H9 (cell line): ENCODE data around the gene SP3. TPM values are rescaled to one million over a fixed set of nuclear protein-coding genes. Genes with fewer than 3 reads are reported as not detected.

Experiments used
- DNase-seq: peaks from one replicate; pipeline ENCODE4 v3.0.0-alpha.2; 2017
- H2AFZ ChIP-seq: one replicate; pipeline ENCODE4 v1.6.1; 2013; ENCODE audit warnings: mild to moderate bottlenecking, low read length, control low read depth, moderate library complexity
- H2AK5ac ChIP-seq: 2 replicates; pipeline ENCODE4 v1.6.1; 2013; ENCODE audit warnings: low read length, control low read depth, mixed read lengths; ENCODE audit not compliant: insufficient read length
- H2BK120ac ChIP-seq: one replicate; pipeline ENCODE4 v1.6.1; 2013; ENCODE audit warnings: low read depth, mild to moderate bottlenecking, low read length, control low read depth, inconsistent platforms; ENCODE audit not compliant: poor library complexity, severe bottlenecking
- H2BK12ac ChIP-seq: 2 replicates; pipeline ENCODE4 v1.6.1; 2013; ENCODE audit warnings: low read length, control low read depth, mixed read lengths, low read depth; ENCODE audit not compliant: insufficient read length
- H2BK15ac ChIP-seq: 2 replicates; pipeline ENCODE4 v1.6.1; 2013; ENCODE audit warnings: low read depth, low read length, control low read depth
- H2BK20ac ChIP-seq: one replicate; pipeline ENCODE4 v1.6.1; 2013; ENCODE audit warnings: low read depth, mild to moderate bottlenecking, low read length, control low read depth, inconsistent platforms; ENCODE audit not compliant: poor library complexity, severe bottlenecking
- H2BK5ac ChIP-seq: 2 replicates; pipeline ENCODE4 v1.6.1; 2013; ENCODE audit warnings: low read length, control low read depth, mixed read lengths; ENCODE audit not compliant: insufficient read length
- H3K14ac ChIP-seq: 2 replicates; pipeline ENCODE4 v1.6.1; 2013; ENCODE audit warnings: low read length, control low read depth; ENCODE audit not compliant: insufficient read depth
- H3K18ac ChIP-seq: 2 replicates; pipeline ENCODE4 v1.6.1; 2013; ENCODE audit warnings: low read depth, mild to moderate bottlenecking, mixed read lengths, low read length, control low read depth; ENCODE audit not compliant: insufficient read length
- H3K23ac ChIP-seq: 2 replicates; pipeline ENCODE4 v1.6.1; 2013; ENCODE audit warnings: low read length, control low read depth, mixed read lengths, low read depth; ENCODE audit not compliant: insufficient read length
- H3K23me2 ChIP-seq: 2 replicates; pipeline ENCODE4 v1.6.1; 2013; ENCODE audit warnings: low read depth, mild to moderate bottlenecking, mixed read lengths, low read length, control low read depth; ENCODE audit not compliant: insufficient read length, poor library complexity, severe bottlenecking
- H3K27ac ChIP-seq: 2 replicates; pipeline ENCODE4 v1.5.1; 2013; ENCODE audit warnings: low read length, control low read depth, mixed read lengths, low read depth; ENCODE audit not compliant: insufficient read length
- H3K27me3 ChIP-seq: 2 replicates; pipeline ENCODE4 v1.6.1; 2013; ENCODE audit warnings: low read length, control low read depth, inconsistent platforms; ENCODE audit not compliant: insufficient read depth
- H3K4ac ChIP-seq: 2 replicates; pipeline ENCODE4 v1.6.1; 2013; ENCODE audit warnings: low read depth, mild to moderate bottlenecking, control low read depth, inconsistent platforms, low read length, moderate library complexity
- H3K4me1 ChIP-seq: 2 replicates; pipeline ENCODE4 v1.6.1; 2013; ENCODE audit warnings: low read length, control low read depth, inconsistent platforms; ENCODE audit not compliant: insufficient read depth
- H3K4me2 ChIP-seq: 2 replicates; pipeline ENCODE4 v1.6.1; 2013; ENCODE audit warnings: low read length, control low read depth, mixed read lengths; ENCODE audit not compliant: insufficient read length, insufficient read depth
- H3K56ac ChIP-seq: 2 replicates; pipeline ENCODE4 v1.6.1; 2013; ENCODE audit warnings: low read depth, mild to moderate bottlenecking, mixed read lengths, low read length, control low read depth; ENCODE audit not compliant: insufficient read length
- H3K79me1 ChIP-seq: 2 replicates; pipeline ENCODE4 v1.6.1; 2013; ENCODE audit warnings: low read depth, mild to moderate bottlenecking, moderate library complexity, low read length, control low read depth, inconsistent platforms; ENCODE audit not compliant: insufficient read depth, poor library complexity, severe bottlenecking
- H3K79me2 ChIP-seq: 2 replicates; pipeline ENCODE4 v1.6.1; 2013; ENCODE audit warnings: low read length, control low read depth, inconsistent platforms; ENCODE audit not compliant: insufficient read depth
- H3K9ac ChIP-seq: 2 replicates; pipeline ENCODE4 v1.6.1; 2013; ENCODE audit warnings: low read length, control low read depth, mixed read lengths; ENCODE audit not compliant: insufficient read length; ENCODE audit errors: extremely low read depth
- H3K9me3 ChIP-seq: one replicate; pipeline ENCODE4 v1.6.1; 2013; ENCODE audit warnings: low read depth, low read length, inconsistent platforms; ENCODE audit not compliant: control insufficient read depth
- H3T11ph ChIP-seq: one replicate; pipeline ENCODE4 v1.6.1; 2013; ENCODE audit warnings: mild to moderate bottlenecking, low read length, control low read depth, inconsistent platforms
- H4K20me1 ChIP-seq: one replicate; pipeline ENCODE4 v1.6.1; 2013; ENCODE audit not compliant: control insufficient read depth, insufficient read length, insufficient read depth
- H4K5ac ChIP-seq: 2 replicates; pipeline ENCODE4 v1.6.1; 2013; ENCODE audit warnings: low read depth, mild to moderate bottlenecking, mixed read lengths, low read length, control low read depth; ENCODE audit not compliant: insufficient read length
- H4K8ac ChIP-seq: replicated peaks from 2 replicates; pipeline ENCODE4 v1.6.1; 2013; ENCODE audit warnings: low read length, control low read depth, mixed read lengths, low read depth; ENCODE audit not compliant: insufficient read length
- H4K91ac ChIP-seq: 2 replicates; pipeline ENCODE4 v1.6.1; 2013; ENCODE audit warnings: low read depth, mild to moderate bottlenecking, moderate library complexity, mixed read lengths, low read length, control low read depth; ENCODE audit not compliant: insufficient read length
- H3K27ac Mint-ChIP-seq, 3 experiments: 2 replicates in 2 of 3; 3 replicates in 1 of 3; pipeline ENCODE4 v1.8.0; 2020 to 2021; ENCODE audit warnings: mixed read lengths in 3 of 3, mild to moderate bottlenecking in 1 of 3, moderate library complexity in 1 of 3
- H3K27me3 Mint-ChIP-seq: 2 replicates; pipeline ENCODE4 v1.8.0; 2021; ENCODE audit warnings: low read depth, mild to moderate bottlenecking, moderate library complexity, mixed read lengths
- H3K36me3 Mint-ChIP-seq, 3 experiments: 2 replicates in 2 of 3; 3 replicates in 1 of 3; pipeline ENCODE4 v1.8.0; 2020 to 2021; ENCODE audit warnings: low read depth in 3 of 3, mixed read lengths in 3 of 3; ENCODE audit not compliant: insufficient read depth in 1 of 3
- H3K4me1 Mint-ChIP-seq, 2 experiments: 2 replicates each; pipeline ENCODE4 v1.8.0; 2020; ENCODE audit warnings: mixed read lengths in 2 of 2
- H3K4me3 Mint-ChIP-seq, 2 experiments: 2 replicates in 1 of 2; 3 replicates in 1 of 2; pipeline ENCODE4 v1.8.0; 2020 to 2021; ENCODE audit warnings: mild to moderate bottlenecking in 2 of 2, mixed read lengths in 2 of 2, moderate library complexity in 1 of 2
- H3K9me3 Mint-ChIP-seq, 2 experiments: 2 replicates in 1 of 2; 3 replicates in 1 of 2; pipeline ENCODE4 v1.8.0; 2020; ENCODE audit warnings: mild to moderate bottlenecking in 2 of 2, mixed read lengths in 2 of 2, moderate library complexity in 1 of 2
- CTCF ChIP-seq: fragments of 200-600 bp; sonication (generic); conservative IDR thresholded peaks from 3 replicates; pipeline ENCODE4 v1.8.0; 2021; ENCODE audit warnings: antibody characterized with exemption, mild to moderate bottlenecking
- WGBS: extraction: QIAGEN DNeasy Blood & Tissue Kit; methylation state at CpG from one replicate; pipeline ENCODE4 v1.1.7; 2013; ENCODE audit warnings: missing lambda C conversion rate, low lambda C conversion rate, mixed read lengths; ENCODE audit not compliant: insufficient read length; ENCODE audit errors: extremely low coverage; 5-methylcytosine and 5-hydroxymethylcytosine counted together
- long read RNA-seq: library from polyadenylated mRNA; unstranded; transcript quantifications from one replicate; pipeline ENCODE4 v2.0.0, GENCODE V29; 2020
- total RNA-seq: library from RNA; stranded (reverse); gene quantifications from 2 replicates; pipeline ENCODE4 v1.2.1, GENCODE V29; 2021

SP3 gene
- total RNA-seq: 86.3 and 87.6 TPM in 2 replicates
- long read RNA-seq, full-length matches to known transcripts: 96 of 142 reads
- long read RNA-seq, partial matches to known transcripts: 26 of 142 reads
- long read RNA-seq, other reads (novel, unspliced or antisense): 20 of 142 reads

GRCh38 chr2:173965372-173966025 is at the start of gene SP3:
SP3 (minus strand) TSS chr2:173965373; CDS start chr2:173965171, 202 bp downstream.
- no peak within 1 kb of the TSS for H2BK12ac ChIP-seq
- H3K9me3 Mint-ChIP-seq: peaks cover 0 to 5% of the 10 kb centered on the region in 2 experiments; a peak in 1 of 5 replicates
- H3K18ac ChIP-seq: peak within 1 kb of the TSS; percentile 90
- peaks cover 13 to 27% (median 14%) of the 10 kb centered on the region in 3 experiments for H3K36me3 Mint-ChIP-seq
- peak within 1 kb of the TSS; percentile 97 for H3K14ac ChIP-seq
- no CpG with 5 or more reads among the region's 52 CpGs for WGBS
- peak within 1 kb of the TSS; percentile 95 to 97 for H3K4me3 Mint-ChIP-seq
- H4K8ac ChIP-seq: no peak within 1 kb of the TSS
- H4K5ac ChIP-seq: no peak within 1 kb of the TSS
- H3K27ac ChIP-seq: peak within 1 kb of the TSS; percentile 27
- no peaks in the 10 kb centered on the region for H3K27me3 ChIP-seq
- no peak within 1 kb of the TSS; the same call in 1 of the 2 replicates for H2BK15ac ChIP-seq
- peak; percentile 97 for DNase-seq
- H2AK5ac ChIP-seq: no peak within 1 kb of the TSS
- H3K4me1 ChIP-seq: peaks cover 6% of the 10 kb centered on the region; the same call in 1 of the 2 replicates
- no peak within 1 kb of the TSS for H3T11ph ChIP-seq
- peak within 1 kb of the TSS; percentile 87 for H3K9ac ChIP-seq
- peak within 1 kb of the TSS; percentile 8 for H2BK5ac ChIP-seq
- H3K27me3 Mint-ChIP-seq: no peaks in the 10 kb centered on the region
- H3K4me2 ChIP-seq: peak within 1 kb of the TSS; percentile 54
- H3K79me2 ChIP-seq: peaks cover 20% of the 10 kb centered on the region
- peaks cover 32 to 50% of the 10 kb centered on the region in 2 experiments for H3K4me1 Mint-ChIP-seq
- H3K9me3 ChIP-seq: no peaks in the 10 kb centered on the region
- no peak within 1 kb of the TSS for H2BK20ac ChIP-seq
- no peak for TF ChIP-seq CTCF
- no peak within 1 kb of the TSS for H3K23ac ChIP-seq
- H2BK120ac ChIP-seq: no peak within 1 kb of the TSS
- no peak within 1 kb of the TSS for H2AFZ ChIP-seq
- no peaks in the 10 kb centered on the region for H4K20me1 ChIP-seq
- H3K23me2 ChIP-seq: peaks cover 6% of the 10 kb centered on the region
- H3K79me1 ChIP-seq: no peaks in the 10 kb centered on the region
- no peak within 1 kb of the TSS for H4K91ac ChIP-seq
- H3K4ac ChIP-seq: no peak within 1 kb of the TSS; the same call in 1 of the 2 replicates
- peak within 1 kb of the TSS; percentile 96 to 100 (median 99) for H3K27ac Mint-ChIP-seq
- no peak within 1 kb of the TSS for H3K56ac ChIP-seq
